AG04450 (cell line): ENCODE data around the gene BANK1. TPM values are rescaled to one million over a fixed set of nuclear protein-coding genes. Genes with fewer than 3 reads are reported as not detected.

ENCODE experiments used
- CTCF ChIA-PET: fragments of 300-600, 350-600 bp; formaldehyde crosslinking; extraction: SDS; loops from one replicate; lab custom pipeline; 2022; ENCODE audit warnings: antibody characterized with exemption, inconsistent platforms; lab: Charles Lee
- POLR2A ChIA-PET: fragments of 350-600 bp; formaldehyde crosslinking; extraction: SDS; loops from one replicate; lab custom pipeline; 2021; ENCODE audit warnings: antibody characterized with exemption, inconsistent platforms; lab: Yijun Ruan, JAX
- DNase-seq: peaks from one replicate; pipeline ENCODE4 v3.0.0-alpha.2; 2011; ENCODE audit warnings: low read depth, low spot score
- H3K27ac ChIP-seq: one replicate; pipeline ENCODE4 v1.5.1; 2012; ENCODE audit warnings: low read depth, low read length, control low read depth
- H3K27me3 ChIP-seq: one replicate; pipeline ENCODE4 v1.6.0; 2012; ENCODE audit warnings: low read length; ENCODE audit not compliant: control insufficient read depth, insufficient read depth
- H3K4me3 ChIP-seq: 2 replicates; pipeline ENCODE4 v1.5.1; 2011; ENCODE audit warnings: mild to moderate bottlenecking, low read depth, low read length, control low read depth
- H3K9me3 ChIP-seq: 2 replicates; pipeline ENCODE4 v1.5.1; 2012; ENCODE audit warnings: low read length; ENCODE audit not compliant: control insufficient read depth, insufficient read depth
- polyA plus RNA-seq: library from polyadenylated mRNA; depleted of rRNA; stranded (reverse); fragments of >200 nt; gene quantifications from 2 replicates; pipeline ENCODE4 v1.2.3, GENCODE V29; 2011
- TF ChIP-seq, protein P1 (sequence below): IDR thresholded peaks from 2 replicates; pipeline ENCODE4 v1.5.1; 2011; ENCODE audit warnings: low read depth, low read length, control low read depth, inconsistent platforms

BANK1 gene
- polyA plus RNA-seq, 1 experiment: 0.53 TPM

DNA sequence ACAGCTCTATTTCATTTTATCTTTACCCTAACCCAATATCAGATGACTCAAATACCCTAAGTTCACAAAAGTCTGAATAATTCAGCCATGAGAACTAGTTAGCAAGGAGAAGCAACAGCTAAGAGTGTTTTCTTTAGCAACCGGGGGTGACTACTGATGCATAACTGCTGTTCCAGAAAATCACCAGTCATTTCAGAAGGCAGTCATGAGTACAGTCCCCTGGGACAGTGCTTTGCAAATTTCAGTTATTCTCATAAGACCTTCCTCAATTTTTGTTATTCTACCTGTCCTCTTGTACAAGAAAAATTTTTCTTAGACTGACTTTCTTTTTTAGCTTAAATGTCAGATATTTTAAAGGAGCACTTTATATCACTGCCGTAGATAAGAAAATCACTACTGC, 16.4 kb downstream of the BANK1 start:
- TF ChIP-seq, protein P1, sequence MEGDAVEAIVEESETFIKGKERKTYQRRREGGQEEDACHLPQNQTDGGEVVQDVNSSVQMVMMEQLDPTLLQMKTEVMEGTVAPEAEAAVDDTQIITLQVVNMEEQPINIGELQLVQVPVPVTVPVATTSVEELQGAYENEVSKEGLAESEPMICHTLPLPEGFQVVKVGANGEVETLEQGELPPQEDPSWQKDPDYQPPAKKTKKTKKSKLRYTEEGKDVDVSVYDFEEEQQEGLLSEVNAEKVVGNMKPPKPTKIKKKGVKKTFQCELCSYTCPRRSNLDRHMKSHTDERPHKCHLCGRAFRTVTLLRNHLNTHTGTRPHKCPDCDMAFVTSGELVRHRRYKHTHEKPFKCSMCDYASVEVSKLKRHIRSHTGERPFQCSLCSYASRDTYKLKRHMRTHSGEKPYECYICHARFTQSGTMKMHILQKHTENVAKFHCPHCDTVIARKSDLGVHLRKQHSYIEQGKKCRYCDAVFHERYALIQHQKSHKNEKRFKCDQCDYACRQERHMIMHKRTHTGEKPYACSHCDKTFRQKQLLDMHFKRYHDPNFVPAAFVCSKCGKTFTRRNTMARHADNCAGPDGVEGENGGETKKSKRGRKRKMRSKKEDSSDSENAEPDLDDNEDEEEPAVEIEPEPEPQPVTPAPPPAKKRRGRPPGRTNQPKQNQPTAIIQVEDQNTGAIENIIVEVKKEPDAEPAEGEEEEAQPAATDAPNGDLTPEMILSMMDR: no peak
- CTCF ChIA-PET: interaction anchor here (0.7 kb wide), 1 partner anchor 243 kb away, joined by 3 read pairs; no protein-coding TSS in a partner anchor
- Histone ChIP-seq H3K4me3 (no peak overlapping the region), H3K9me3 (no peaks in the 10 kb centered on the region), H3K27me3 (no peaks in the 10 kb centered on the region), H3K27ac (no peak overlapping the region)
- no peak for DNase-seq
- POLR2A ChIA-PET: no interaction called here

DNA sequence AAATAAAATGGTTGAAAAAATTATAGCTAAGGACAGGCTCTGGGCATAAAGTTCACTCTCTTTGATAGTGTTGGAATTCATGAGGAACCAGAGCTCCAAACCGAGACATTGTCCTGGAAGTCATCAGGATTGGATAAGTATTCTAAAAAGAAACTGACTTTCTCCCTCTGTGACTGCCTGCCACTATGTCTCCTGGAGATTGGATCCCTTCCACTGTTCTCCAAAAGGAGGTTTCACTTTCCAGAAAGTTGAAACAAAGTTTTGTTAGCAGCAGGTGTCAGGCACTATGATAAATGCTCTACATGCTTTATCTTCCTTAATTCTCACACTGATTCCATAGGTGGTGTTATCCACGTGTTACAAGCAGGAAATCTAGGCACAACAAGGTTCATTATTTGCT, 16.8 kb downstream of the BANK1 start:
- POLR2A ChIA-PET: no interaction called here
- CTCF ChIA-PET: no interaction called here
- H3K4me3 ChIP-seq: no peak overlapping the region
- H3K9me3 ChIP-seq: no peaks in the 10 kb centered on the region
- H3K27me3 ChIP-seq: no peaks in the 10 kb centered on the region
- no peak overlapping the region for H3K27ac ChIP-seq
- TF ChIP-seq, protein P1: no peak
- DNase-seq: no peak

DNA sequence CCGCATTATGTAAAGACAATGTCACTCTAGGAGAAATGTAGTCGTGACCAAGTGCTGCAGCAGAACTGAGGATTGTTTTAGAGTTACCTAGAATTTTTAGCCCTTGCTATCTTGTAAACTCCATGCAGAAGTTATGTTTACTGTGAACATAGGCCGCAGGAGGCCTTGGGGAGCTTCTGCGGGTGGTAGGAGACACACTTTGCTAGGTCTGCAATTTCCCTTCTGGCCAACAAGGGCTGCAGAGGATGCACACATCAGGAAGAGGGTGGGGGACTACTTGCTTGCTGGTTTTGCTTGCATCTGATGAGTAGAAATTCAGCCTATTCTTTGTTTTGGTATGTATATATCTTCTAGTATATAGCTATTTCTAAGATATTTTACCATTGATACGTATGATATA, 23.1 kb downstream of the BANK1 start:
- no peaks in the 10 kb centered on the region for H3K27me3 ChIP-seq
- POLR2A ChIA-PET: no interaction called here

DNA sequence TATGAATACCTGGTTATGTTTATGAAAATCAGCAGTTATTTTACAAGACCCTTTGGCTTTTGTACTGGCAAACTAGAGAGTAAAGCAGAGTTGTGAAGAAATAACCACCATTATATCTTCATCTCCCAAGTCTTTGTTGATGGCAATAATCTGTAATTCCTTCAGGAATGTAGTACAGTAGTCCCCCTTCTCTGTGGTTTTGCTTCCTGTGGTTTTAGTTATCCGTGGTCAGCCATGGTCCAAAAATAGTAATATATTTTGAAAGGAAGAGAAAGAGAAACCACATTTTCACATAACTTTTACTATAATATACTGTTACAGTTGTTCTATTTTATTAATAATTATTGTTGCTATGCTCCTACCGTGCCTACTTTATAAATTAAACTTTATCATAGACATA, 27.8 kb downstream of the BANK1 start:
- no peak for DNase-seq
- Histone ChIP-seq H3K27ac (no peak overlapping the region), H3K9me3 (no peaks in the 10 kb centered on the region), H3K4me3 (no peak overlapping the region), H3K27me3 (no peaks in the 10 kb centered on the region)
- ChIA-PET POLR2A (no interaction called here), CTCF (no interaction called here)
- TF ChIP-seq, protein P1: no peak

More for the DNA sequence above, 23.1 kb downstream of the BANK1 start:
- Histone ChIP-seq H3K9me3 (no peaks in the 10 kb centered on the region), H3K4me3 (no peak overlapping the region), H3K27ac (no peak overlapping the region)
- no peak for DNase-seq
- CTCF ChIA-PET: interaction anchor here (0.5 kb wide), 1 partner anchor 1520 kb away, joined by 3 read pairs; no protein-coding TSS in a partner anchor
- TF ChIP-seq, protein P1: no peak

DNA sequence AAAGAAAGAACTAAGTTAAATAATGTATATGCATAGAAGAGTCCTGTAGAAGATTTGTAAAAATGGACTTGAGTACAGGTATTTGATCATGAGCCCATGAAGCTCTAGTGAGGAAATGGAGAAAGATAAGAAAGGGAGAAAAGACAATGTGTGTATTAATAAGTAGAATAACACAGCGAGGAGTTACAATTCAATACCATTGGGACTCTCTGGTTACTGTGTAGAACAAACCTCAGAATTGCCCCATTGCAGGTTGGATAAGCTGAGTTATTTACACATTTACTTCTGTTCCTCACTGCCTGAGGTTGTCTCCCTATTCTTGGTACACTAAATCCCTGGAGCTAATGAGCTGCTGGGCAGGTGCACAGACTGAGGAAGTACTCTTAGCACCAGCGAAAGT, 33.3 kb downstream of the BANK1 start:
- Histone ChIP-seq H3K4me3 (no peak overlapping the region), H3K9me3 (no peaks in the 10 kb centered on the region), H3K27me3 (no peaks in the 10 kb centered on the region), H3K27ac (no peak overlapping the region)
- ChIA-PET POLR2A (no interaction called here), CTCF (no interaction called here)
- TF ChIP-seq, protein P1: no peak
- no peak for DNase-seq
